Measurements from ENCODE around the gene ACE.

ACE gene

GRCh38 chr17:63476854-63477479 is at the start of gene ACE:
Gene ACE (plus strand): TSS chr17:63477061. CDS start chr17:63477095, 34 bp downstream.
- peak in 1 of 2 experiments; percentile 9 for DNase-seq

- no peak for DNase-seq
Observed at GRCh38 chr17:63429766-63430165, 47.1 kb upstream of the ACE start.

- no peak for DNase-seq
Observed at GRCh38 chr17:63430223-63430622, 46.6 kb upstream of the ACE start.

GRCh38 chr17:63431618-63431938 is 45.3 kb upstream of the ACE start:
- no peak for DNase-seq

GRCh38 chr17:63431939-63432804 is 44.7 kb upstream of the ACE start:
- no peak for DNase-seq

- DNase-seq, result no peak
Observed at GRCh38 chr17:63433746-63434591, 42.9 kb upstream of the ACE start.

GRCh38 chr17:63434951-63435571 is 41.8 kb upstream of the ACE start:
- peak; percentile 62 to 72 for DNase-seq

GRCh38 chr17:63435681-63436522 is 41.0 kb upstream of the ACE start:
- DNase-seq, result no peak

- DNase-seq, result no peak
Observed at GRCh38 chr17:63436523-63437110, 40.2 kb upstream of the ACE start.

GRCh38 chr17:63437287-63438091 is 39.4 kb upstream of the ACE start:
- no peak for DNase-seq

- DNase-seq, result no peak
Observed at GRCh38 chr17:63438092-63439051, 38.5 kb upstream of the ACE start.

- peak; percentile 14 to 27 for DNase-seq
Observed at GRCh38 chr17:63439687-63440086, 37.2 kb upstream of the ACE start.

GRCh38 chr17:63440127-63440769 is 36.6 kb upstream of the ACE start:
- no peak for DNase-seq

- no peak for DNase-seq
Observed at GRCh38 chr17:63440770-63441335, 36.0 kb upstream of the ACE start.

- no peak for DNase-seq
Observed at GRCh38 chr17:63441654-63442053, 35.2 kb upstream of the ACE start.

- no peak for DNase-seq
Observed at GRCh38 chr17:63442074-63442473, 34.8 kb upstream of the ACE start.

- no peak for DNase-seq
Observed at GRCh38 chr17:63442549-63443035, 34.3 kb upstream of the ACE start.

- no peak for DNase-seq
Observed at GRCh38 chr17:63443053-63443452, 33.8 kb upstream of the ACE start.

GRCh38 chr17:63444457-63444856 is 32.4 kb upstream of the ACE start:
- no peak for DNase-seq

All from AML-193 (cell line).